Measurements from ENCODE around the gene ACOT13.
A peak's percentile ranks its signal among the peaks of the same experiment; 100 is the strongest.
"Not testable (repeated sequence)": the region's sequence is repeated elsewhere in the genome, so short reads cannot be mapped to it uniquely, and the experiment has no call there.

The ACOT13 gene

GRCh38 chr6:24709014-24709711, 42.3 kb downstream of the ACOT13 start:
- H3K27ac ChIP-seq, result no peak overlapping the region
- no peak for TF ChIP-seq ZFX (IDR thresholded peaks at IDR 0.05; ENCODE audit: borderline replicate concordance)
- no peak for TF ChIP-seq CTCF (IDR thresholded peaks at IDR 0.05)

- H3K27ac ChIP-seq, result no peak overlapping the region
- TF ChIP-seq ZFX (IDR thresholded peaks at IDR 0.05; ENCODE audit: borderline replicate concordance) (no peak), CTCF (IDR thresholded peaks at IDR 0.05) (no peak)
Observed at GRCh38 chr6:24710519-24711303, 43.8 kb downstream of the ACOT13 start.

GRCh38 chr6:24716602-24717148, 49.8 kb downstream of the ACOT13 start:
- not testable (repeated sequence) for H3K27ac ChIP-seq

- TF ChIP-seq CTCF (IDR thresholded peaks at IDR 0.05), result no peak
- no peak for TF ChIP-seq ZFX (IDR thresholded peaks at IDR 0.05; ENCODE audit: borderline replicate concordance)
Observed at GRCh38 chr6:24718449-24719124, 51.7 kb downstream of the ACOT13 start.

GRCh38 chr6:24719125-24719971, 52.5 kb downstream of the ACOT13 start, which contains the start of gene C6orf62:
Gene C6orf62, minus strand, starts transcription at chr6:24719154. Its CDS starts 486 bp downstream, at chr6:24718668.
- TF ChIP-seq ZFX (IDR thresholded peaks at IDR 0.05; ENCODE audit: borderline replicate concordance) (no peak), CTCF (IDR thresholded peaks at IDR 0.05) (no peak)
- peak within 1 kb of the TSS; percentile 97 for H3K27ac ChIP-seq

More at GRCh38 chr6:24718449-24719124, 51.7 kb downstream of the ACOT13 start:
- H3K27ac ChIP-seq, result peak overlapping the region; percentile 97

GRCh38 chr6:24720131-24720603, 53.3 kb downstream of the ACOT13 start:
- TF ChIP-seq CTCF (IDR thresholded peaks at IDR 0.05) (no peak), ZFX (IDR thresholded peaks at IDR 0.05; ENCODE audit: borderline replicate concordance) (no peak)
- H3K27ac ChIP-seq, result peak overlapping the region; percentile 97

All from 22Rv1 (cell line).